ENCODE results near the gene GRHL3.

GRHL3 gene

GRCh38 chr1:24321697-24322469, 2.7 kb downstream of the GRHL3 start:
- in situ Hi-C loops (cut with MboI; ENCODE audit: low sequenced_read_pairs, unreplicated experiment): no loop called here
- TF ChIP-seq, protein P1, sequence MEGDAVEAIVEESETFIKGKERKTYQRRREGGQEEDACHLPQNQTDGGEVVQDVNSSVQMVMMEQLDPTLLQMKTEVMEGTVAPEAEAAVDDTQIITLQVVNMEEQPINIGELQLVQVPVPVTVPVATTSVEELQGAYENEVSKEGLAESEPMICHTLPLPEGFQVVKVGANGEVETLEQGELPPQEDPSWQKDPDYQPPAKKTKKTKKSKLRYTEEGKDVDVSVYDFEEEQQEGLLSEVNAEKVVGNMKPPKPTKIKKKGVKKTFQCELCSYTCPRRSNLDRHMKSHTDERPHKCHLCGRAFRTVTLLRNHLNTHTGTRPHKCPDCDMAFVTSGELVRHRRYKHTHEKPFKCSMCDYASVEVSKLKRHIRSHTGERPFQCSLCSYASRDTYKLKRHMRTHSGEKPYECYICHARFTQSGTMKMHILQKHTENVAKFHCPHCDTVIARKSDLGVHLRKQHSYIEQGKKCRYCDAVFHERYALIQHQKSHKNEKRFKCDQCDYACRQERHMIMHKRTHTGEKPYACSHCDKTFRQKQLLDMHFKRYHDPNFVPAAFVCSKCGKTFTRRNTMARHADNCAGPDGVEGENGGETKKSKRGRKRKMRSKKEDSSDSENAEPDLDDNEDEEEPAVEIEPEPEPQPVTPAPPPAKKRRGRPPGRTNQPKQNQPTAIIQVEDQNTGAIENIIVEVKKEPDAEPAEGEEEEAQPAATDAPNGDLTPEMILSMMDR (IDR thresholded peaks at IDR 0.05; ENCODE audit: borderline replicate concordance, control extremely low read depth, extremely low read depth, insufficient read depth, missing control alignments): no peak
- peak; percentile 86 for DNase-seq (ENCODE audit: low spot score)

DNA sequence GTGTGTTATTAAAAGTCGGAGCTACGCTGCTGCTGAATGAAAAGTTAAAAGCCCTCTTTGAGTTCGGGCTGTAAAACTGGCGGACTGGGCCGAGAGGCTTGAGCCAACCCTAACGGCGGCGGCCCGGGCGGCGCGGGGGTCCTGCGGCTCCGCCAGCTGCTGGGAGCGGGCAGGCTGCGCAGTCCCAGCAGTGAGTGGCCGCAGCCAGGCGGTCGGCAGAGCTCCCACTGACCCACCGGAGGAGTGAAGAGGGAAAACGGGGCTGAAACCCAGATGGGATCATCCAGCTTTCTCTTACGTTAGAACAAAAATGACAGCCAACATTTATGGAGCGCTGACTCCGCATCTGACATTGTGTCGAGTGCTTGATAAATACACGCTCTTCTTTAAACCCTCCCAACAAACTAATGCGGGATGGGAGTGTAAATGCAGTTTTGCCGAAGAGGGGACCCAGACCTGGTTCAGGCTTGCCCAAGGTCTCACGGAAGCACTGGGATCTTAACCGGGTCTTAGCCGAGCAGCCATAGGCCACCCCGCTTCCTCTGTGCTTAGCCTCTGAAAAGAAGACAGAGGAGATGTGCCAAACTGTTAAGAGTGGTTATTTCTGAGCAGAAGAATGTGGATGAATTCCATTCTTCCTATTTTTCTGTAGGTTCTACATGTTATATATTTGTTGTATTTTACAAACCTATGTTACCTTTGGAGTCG, 3.5 kb downstream of the GRHL3 start:
- TF ChIP-seq, protein P1 (IDR thresholded peaks at IDR 0.05; ENCODE audit: borderline replicate concordance, control extremely low read depth, extremely low read depth, insufficient read depth, missing control alignments): no peak
- DNase-seq (ENCODE audit: low spot score): no peak
- in situ Hi-C loops (cut with MboI; ENCODE audit: low sequenced_read_pairs, unreplicated experiment): no loop called here

GRCh38 chr1:24323281-24323680, 4.1 kb downstream of the GRHL3 start:
- in situ Hi-C loops (cut with MboI; ENCODE audit: low sequenced_read_pairs, unreplicated experiment): no loop called here
- TF ChIP-seq, protein P1 (IDR thresholded peaks at IDR 0.05; ENCODE audit: borderline replicate concordance, control extremely low read depth, extremely low read depth, insufficient read depth, missing control alignments): no peak
- no peak for DNase-seq (ENCODE audit: low spot score)

GRCh38 chr1:24324903-24325302, 5.7 kb downstream of the GRHL3 start:
- TF ChIP-seq, protein P1 (IDR thresholded peaks at IDR 0.05; ENCODE audit: borderline replicate concordance, control extremely low read depth, extremely low read depth, insufficient read depth, missing control alignments): no peak
- no peak for DNase-seq (ENCODE audit: low spot score)
- in situ Hi-C loops (cut with MboI; ENCODE audit: low sequenced_read_pairs, unreplicated experiment): no loop called here

DNA sequence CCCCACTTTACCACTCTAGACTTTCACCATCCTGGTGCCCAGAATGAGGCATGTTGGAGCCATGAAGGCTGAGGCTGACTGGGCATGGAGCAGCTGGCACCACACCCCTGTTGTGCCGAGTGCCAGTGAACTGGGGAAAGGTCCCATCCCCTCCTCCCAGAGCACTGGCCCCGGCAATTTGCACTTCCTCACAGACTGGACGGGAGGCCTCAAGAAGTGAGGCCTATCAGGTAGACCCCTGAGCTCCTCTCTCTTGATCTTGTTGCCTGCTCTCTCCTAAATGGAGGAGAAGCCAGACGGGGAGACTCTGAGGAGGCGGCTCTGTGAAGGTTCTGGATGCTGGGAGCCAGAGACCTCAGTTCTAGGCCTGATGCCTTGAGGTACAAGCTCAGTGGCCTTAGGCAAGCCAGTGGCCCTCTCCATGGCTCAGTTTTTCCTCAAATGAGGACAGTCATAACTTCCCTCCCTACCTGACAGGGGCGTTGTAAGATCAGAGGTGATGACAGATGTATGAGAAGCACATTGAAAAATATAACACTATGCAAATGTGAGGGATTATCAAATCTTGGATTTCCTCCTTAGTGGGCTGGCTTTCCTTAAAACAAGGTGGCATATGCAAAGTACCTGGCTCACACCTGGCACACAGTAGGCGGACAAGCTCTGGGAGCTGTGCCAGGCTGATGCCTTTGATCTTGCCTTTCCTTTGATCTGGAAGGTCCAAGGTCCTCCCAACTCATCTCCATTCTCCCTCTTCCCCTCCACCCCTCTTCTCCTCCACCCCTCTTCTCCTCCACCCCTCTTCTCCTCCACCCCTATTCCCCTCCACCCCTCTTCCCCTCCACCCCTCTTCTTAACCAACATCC, 6.7 kb downstream of the GRHL3 start:
- DNase-seq (ENCODE audit: low spot score): no peak
- TF ChIP-seq, protein P1 (IDR thresholded peaks at IDR 0.05; ENCODE audit: borderline replicate concordance, control extremely low read depth, extremely low read depth, insufficient read depth, missing control alignments): no peak
- in situ Hi-C loops (cut with MboI; ENCODE audit: low sequenced_read_pairs, unreplicated experiment): no loop called here

DNA sequence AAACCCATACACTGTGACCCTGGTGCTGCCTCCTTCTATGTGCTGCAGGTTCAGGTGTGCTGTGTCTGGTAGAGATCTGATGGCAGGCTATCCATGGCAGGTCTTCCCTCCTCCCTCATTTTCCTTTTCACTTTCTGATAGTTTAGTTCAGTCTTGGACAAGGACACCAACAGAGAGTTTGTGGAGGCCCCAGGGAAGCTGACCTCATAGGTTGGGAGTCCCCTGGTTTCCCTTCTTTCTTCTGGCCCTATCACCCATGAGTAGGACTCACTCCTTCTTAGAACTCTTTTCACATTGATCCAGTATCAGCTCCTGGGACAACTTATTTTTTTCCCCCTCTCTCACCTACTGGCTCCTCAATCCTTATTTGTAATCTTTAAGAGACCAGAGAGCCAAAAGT, 8.3 kb downstream of the GRHL3 start:
- in situ Hi-C loops (cut with MboI; ENCODE audit: low sequenced_read_pairs, unreplicated experiment): no loop called here
- no peak for DNase-seq (ENCODE audit: low spot score)
- TF ChIP-seq, protein P1 (IDR thresholded peaks at IDR 0.05; ENCODE audit: borderline replicate concordance, control extremely low read depth, extremely low read depth, insufficient read depth, missing control alignments): no peak

Data from GM13976 (cell line).